ENCODE measurements around the gene VPS72. TPM values are rescaled to one million over a fixed set of nuclear protein-coding genes. Genes with fewer than 3 reads are reported as not detected.

Gene VPS72
- total RNA-seq, 4 donors from 2014 or later = 4.9 to 26.6 (median 20.1) TPM

- no peak overlapping the region for H3K4me3 ChIP-seq
- H3K36me3 ChIP-seq = peaks cover 0 to 57% (median 28%) of the 10 kb centered on the region in 4 donors
- H3K27me3 ChIP-seq = no peaks in the 10 kb centered on the region
- in situ Hi-C loops (cut with MboI; ENCODE audit: low pct_ligation_motif_present in 1 of 4, low pct_unique_long_range_greater_than_20kb in 1 of 4, low sequenced_read_pairs in 3 of 4) (no loop called here), intact Hi-C loops (cut with DNase I; ENCODE audit: low total_unique reads) (no loop called here)
- TF ChIP-seq POLR2AphosphoS5 (IDR thresholded peaks at IDR 0.05) (no peak), EP300 (IDR thresholded peaks at IDR 0.05; ENCODE audit: low read depth) (no peak), POLR2A (IDR thresholded peaks at IDR 0.05) (no peak)
- H3K27ac ChIP-seq = no peak overlapping the region
- H3K4me1 ChIP-seq = no peaks in the 10 kb centered on the region
- no peaks in the 10 kb centered on the region for H3K9me3 ChIP-seq
- no peak for DNase-seq
- WGBS, 2 donors (ENCODE audit: low coverage in 1 of 2) = 96% methylated on average over 17 of the region's 17 CpGs; no CpG with 5 or more reads in 1 of the 2 donors
Measured at GRCh38 chr1:151176514-151177045, 13.4 kb downstream of the VPS72 start.

GRCh38 chr1:151175863-151176262, 14.1 kb downstream of the VPS72 start, which contains the start of gene TMOD4:
Gene TMOD4, minus strand, starts transcription at chr1:151175981. Its CDS starts 1,106 bp downstream, at chr1:151174875.
- DNase-seq = no peak
- Histone ChIP-seq H3K9me3 (no peaks in the 10 kb centered on the region), H3K4me3 (no peak within 1 kb of the TSS), H3K4me1 (no peaks in the 10 kb centered on the region), H3K27ac (no peak within 1 kb of the TSS), H3K36me3 (peaks cover 0 to 49% (median 24%) of the 10 kb centered on the region in 4 donors), H3K27me3 (no peaks in the 10 kb centered on the region)
- in situ Hi-C loops (cut with MboI; ENCODE audit: low pct_ligation_motif_present in 1 of 4, low pct_unique_long_range_greater_than_20kb in 1 of 4, low sequenced_read_pairs in 3 of 4) = no loop called here
- WGBS, 2 donors (ENCODE audit: low coverage in 1 of 2) = 25 to 67% methylated on average over 1 to 4 of the region's 4 CpGs
- TF ChIP-seq POLR2AphosphoS5 (IDR thresholded peaks at IDR 0.05) (no peak), POLR2A (IDR thresholded peaks at IDR 0.05) (no peak), EP300 (IDR thresholded peaks at IDR 0.05; ENCODE audit: low read depth) (no peak), CTCF (IDR thresholded peaks at IDR 0.05) (peak in 4 of 5 experiments; percentile 18 to 38 (median 35))
- intact Hi-C loops (cut with DNase I; ENCODE audit: low total_unique reads) = no loop called here

DNA sequence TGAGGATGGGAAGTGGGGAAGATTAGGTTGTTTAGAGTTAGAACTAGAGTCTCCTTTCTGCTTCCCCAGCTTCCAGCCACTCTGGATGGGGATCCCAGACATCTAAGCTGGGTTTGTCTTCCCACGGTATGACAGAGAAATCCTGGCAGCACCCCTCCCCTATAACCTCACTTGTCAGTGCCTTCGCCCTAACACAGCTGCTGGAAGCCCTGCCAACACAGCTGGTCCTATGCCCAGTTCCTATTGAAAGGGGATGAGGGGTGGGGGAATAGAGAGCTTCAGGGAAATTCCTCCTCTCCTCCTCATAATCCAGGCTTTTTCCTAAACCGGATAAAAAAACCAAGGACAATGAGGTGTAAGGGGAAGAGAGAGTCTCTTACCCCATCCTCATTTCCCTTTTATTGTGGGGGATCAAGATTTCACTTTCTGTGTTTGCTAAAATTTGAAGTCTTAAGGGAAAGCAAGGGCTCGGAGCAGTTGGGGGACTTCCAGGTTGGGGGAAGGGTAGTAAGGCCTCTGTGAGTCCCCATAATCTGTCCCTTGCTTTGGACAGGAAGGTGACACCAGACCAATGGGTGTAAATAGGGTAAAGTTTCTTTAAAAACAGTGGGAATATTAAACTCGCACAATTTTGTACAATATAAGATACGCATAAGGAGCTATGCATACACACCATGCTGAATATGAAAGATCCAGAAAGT, 14.8 kb downstream of the VPS72 start:
- in situ Hi-C loops (cut with MboI; ENCODE audit: low pct_ligation_motif_present in 1 of 4, low pct_unique_long_range_greater_than_20kb in 1 of 4, low sequenced_read_pairs in 3 of 4) (no loop called here), intact Hi-C loops (cut with DNase I; ENCODE audit: low total_unique reads) (no loop called here)
- H3K9me3 ChIP-seq = no peaks in the 10 kb centered on the region
- no peak for DNase-seq
- H3K36me3 ChIP-seq = peaks cover 0 to 44% (median 22%) of the 10 kb centered on the region in 4 donors
- H3K27ac ChIP-seq = no peak overlapping the region
- no peak overlapping the region for H3K4me3 ChIP-seq
- 72 to 86% methylated on average over 3 to 6 of the region's 6 CpGs for WGBS, 2 donors (ENCODE audit: low coverage in 1 of 2)
- no peaks in the 10 kb centered on the region for H3K27me3 ChIP-seq
- H3K4me1 ChIP-seq = no peaks in the 10 kb centered on the region
- TF ChIP-seq POLR2AphosphoS5 (IDR thresholded peaks at IDR 0.05) (no peak), POLR2A (IDR thresholded peaks at IDR 0.05) (no peak), EP300 (IDR thresholded peaks at IDR 0.05; ENCODE audit: low read depth) (no peak)

DNA sequence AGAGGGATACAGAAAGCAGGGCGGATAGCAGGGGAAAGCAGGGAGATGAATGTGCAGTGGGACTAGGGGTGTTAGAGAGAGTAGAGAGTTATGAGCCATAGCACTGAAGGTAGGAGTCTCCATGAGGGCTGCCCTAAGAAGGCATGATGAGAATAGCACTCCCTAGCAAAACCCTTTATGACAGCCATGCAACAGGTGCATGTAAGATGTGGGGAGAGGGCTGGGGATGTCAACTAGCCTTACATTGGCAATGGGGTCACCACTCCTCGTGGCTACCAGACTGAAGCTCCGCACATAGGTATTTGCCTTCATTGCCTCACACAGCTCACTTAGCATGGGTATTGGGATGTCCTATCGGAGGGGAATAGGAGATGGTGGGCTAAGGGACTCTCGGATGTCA, 18.8 kb downstream of the VPS72 start:
- WGBS, 2 donors (ENCODE audit: low coverage in 1 of 2) = 83 to 92% methylated on average over 4 to 5 of the region's 5 CpGs
- no peak for TF ChIP-seq POLR2A (IDR thresholded peaks at IDR 0.05)
- TF ChIP-seq CTCF (IDR thresholded peaks at IDR 0.05) = no peak
- TF ChIP-seq POLR2AphosphoS5 (IDR thresholded peaks at IDR 0.05) = no peak
- TF ChIP-seq EP300 (IDR thresholded peaks at IDR 0.05; ENCODE audit: low read depth) = no peak
- intact Hi-C loops (cut with DNase I; ENCODE audit: low total_unique reads) = no loop called here
- DNase-seq = no peak
- H3K27ac ChIP-seq = no peak overlapping the region
- H3K4me1 ChIP-seq = peaks cover 6 to 13% (median 9%) of the 10 kb centered on the region in 4 donors
- no peaks in the 10 kb centered on the region for H3K27me3 ChIP-seq
- peaks cover 0 to 18% (median 4%) of the 10 kb centered on the region in 4 donors for H3K36me3 ChIP-seq
- no peaks in the 10 kb centered on the region for H3K9me3 ChIP-seq
- H3K4me3 ChIP-seq = no peak overlapping the region
- in situ Hi-C loops (cut with MboI; ENCODE audit: low pct_ligation_motif_present in 1 of 4, low pct_unique_long_range_greater_than_20kb in 1 of 4, low sequenced_read_pairs in 3 of 4) = loop anchor here in 1 of 4 donors (25.0 kb wide), 1 partner anchor 134 kb away; the partner anchor contains the start of genes BNIPL and C1orf56

- no peak for TF ChIP-seq POLR2AphosphoS5 (IDR thresholded peaks at IDR 0.05)
- TF ChIP-seq EP300 (IDR thresholded peaks at IDR 0.05; ENCODE audit: low read depth) = no peak
- TF ChIP-seq CTCF (IDR thresholded peaks at IDR 0.05) = no peak
- no peak for TF ChIP-seq POLR2A (IDR thresholded peaks at IDR 0.05)
- peak overlapping the region in 1 of 4 donors; percentile 86 for H3K4me3 ChIP-seq
- WGBS, 2 donors (ENCODE audit: low coverage in 1 of 2) = 87 to 89% methylated on average over 3 to 6 of the region's 6 CpGs
Measured at GRCh38 chr1:151167116-151167515, 22.9 kb downstream of the VPS72 start.

More at GRCh38 chr1:151167116-151167515, 22.9 kb downstream of the VPS72 start:
- in situ Hi-C loops (cut with MboI; ENCODE audit: low pct_ligation_motif_present in 1 of 4, low pct_unique_long_range_greater_than_20kb in 1 of 4, low sequenced_read_pairs in 3 of 4) = loop anchor here in 1 of 4 donors (25.0 kb wide), 1 partner anchor 130 kb away; the partner anchor contains the start of genes BNIPL and C1orf56
- H3K36me3 ChIP-seq = peaks cover 0 to 10% (median 0%) of the 10 kb centered on the region in 4 donors
- DNase-seq = no peak
- H3K27me3 ChIP-seq = no peaks in the 10 kb centered on the region
- no peaks in the 10 kb centered on the region for H3K9me3 ChIP-seq
- H3K27ac ChIP-seq = no peak overlapping the region
- H3K4me1 ChIP-seq = peaks cover 6 to 25% (median 20%) of the 10 kb centered on the region in 4 donors
- intact Hi-C loops (cut with DNase I; ENCODE audit: low total_unique reads) = no loop called here
